Ishikawa (cell line): ENCODE measurements around the gene MAX.

Source experiments
- CEBPB ChIP-seq: IDR thresholded peaks from 2 replicates; pipeline ENCODE4 v1.6.1; 2012
- CREB1 ChIP-seq: IDR thresholded peaks from 2 replicates; pipeline ENCODE4 v1.6.1; 2012; ENCODE audit warnings: low read depth
- EGR1 ChIP-seq: IDR thresholded peaks from 2 replicates; pipeline ENCODE4 v1.6.1; 2012
- EP300 ChIP-seq: IDR thresholded peaks from 2 replicates; pipeline ENCODE4 v1.6.1; 2012; ENCODE audit warnings: borderline replicate concordance
- FOXM1 ChIP-seq: IDR thresholded peaks from 2 replicates; pipeline ENCODE4 v1.6.1; 2012; ENCODE audit warnings: low read depth, borderline replicate concordance
- NFIC ChIP-seq: IDR thresholded peaks from 2 replicates; pipeline ENCODE4 v1.6.1; 2012
- RAD21 ChIP-seq: IDR thresholded peaks from 2 replicates; pipeline ENCODE4 v1.6.1; 2012; ENCODE audit warnings: low read depth
- REST ChIP-seq: IDR thresholded peaks from 2 replicates; pipeline ENCODE4 v1.6.1; 2012; ENCODE audit warnings: low read depth, mild to moderate bottlenecking
- TAF1 ChIP-seq: IDR thresholded peaks from 2 replicates; pipeline ENCODE4 v1.6.1; 2012; ENCODE audit warnings: low read depth, mild to moderate bottlenecking
- TCF12 ChIP-seq: IDR thresholded peaks from 2 replicates; pipeline ENCODE4 v1.6.1; 2012; ENCODE audit warnings: low read depth
- TEAD4 ChIP-seq: IDR thresholded peaks from 2 replicates; pipeline ENCODE4 v1.6.1; 2012
- USF1 ChIP-seq: IDR thresholded peaks from 2 replicates; pipeline ENCODE4 v1.6.1; 2012
- YY1 ChIP-seq: IDR thresholded peaks from 2 replicates; pipeline ENCODE4 v1.6.1; 2012; ENCODE audit warnings: low read depth
- ZBTB7A ChIP-seq: IDR thresholded peaks from 2 replicates; pipeline ENCODE4 v1.6.1; 2012; ENCODE audit warnings: low read depth
- TF ChIP-seq, protein P1 (sequence below): IDR thresholded peaks from 2 replicates; pipeline ENCODE4 v1.6.1; 2012

Gene MAX

GRCh38 chr14:65062096-65063075 lies 39.9 kb downstream of the MAX start:
- TF ChIP-seq NFIC = no peak

DNA sequence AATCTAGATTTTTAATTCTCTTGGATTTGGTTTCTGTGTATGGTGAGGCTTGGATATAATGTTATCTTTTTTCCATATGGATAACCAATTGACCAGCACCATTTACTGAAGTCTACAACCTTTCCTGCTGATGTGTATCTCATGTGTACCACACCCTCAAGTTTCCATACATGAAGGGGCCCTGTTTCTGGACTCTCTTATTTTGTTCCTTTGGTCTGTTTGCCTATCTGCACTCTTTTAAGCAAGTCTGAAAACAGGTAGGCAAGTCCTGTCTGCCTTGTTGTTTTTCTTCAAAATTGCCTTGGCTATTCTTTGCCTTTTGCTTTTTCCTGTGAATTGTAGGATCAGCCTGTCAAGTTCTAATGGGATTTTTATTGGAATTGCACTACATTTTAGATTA lies 44.6 kb downstream of the MAX start:
- TF ChIP-seq NFIC (no peak), RAD21 (no peak), TEAD4 (no peak), TCF12 (no peak), USF1 (no peak), CEBPB (no peak), FOXM1 (no peak)
- TF ChIP-seq, protein P1, sequence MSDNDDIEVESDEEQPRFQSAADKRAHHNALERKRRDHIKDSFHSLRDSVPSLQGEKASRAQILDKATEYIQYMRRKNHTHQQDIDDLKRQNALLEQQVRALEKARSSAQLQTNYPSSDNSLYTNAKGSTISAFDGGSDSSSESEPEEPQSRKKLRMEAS = no peak

- TF ChIP-seq NFIC (no peak), TCF12 (no peak), USF1 (no peak), ZBTB7A (no peak), EP300 (no peak), REST (no peak), EGR1 (no peak), CREB1 (no peak), YY1 (no peak), TEAD4 (no peak), RAD21 (no peak)
These were observed 47.7 kb downstream of the MAX start for GRCh38 chr14:65054471-65055085.

GRCh38 chr14:65053466-65053865 lies 48.9 kb downstream of the MAX start:
- TF ChIP-seq EP300 = no peak
- TF ChIP-seq RAD21 = no peak
- TF ChIP-seq ZBTB7A = no peak
- TF ChIP-seq TEAD4 = no peak
- TF ChIP-seq FOXM1 = no peak
- TF ChIP-seq YY1 = no peak
- no peak for TF ChIP-seq TCF12
- TF ChIP-seq TAF1 = no peak
- no peak for TF ChIP-seq EGR1
- no peak for TF ChIP-seq NFIC
- no peak for TF ChIP-seq CREB1
- no peak for TF ChIP-seq REST
- TF ChIP-seq, protein P1 = no peak
- no peak for TF ChIP-seq USF1

GRCh38 chr14:65052832-65053231 lies 49.5 kb downstream of the MAX start:
- TF ChIP-seq YY1 = no peak
- no peak for TF ChIP-seq EGR1
- TF ChIP-seq CEBPB = no peak
- TF ChIP-seq, protein P1 = no peak
- no peak for TF ChIP-seq USF1
